ENCODE results near the gene RFX8. TPM values are rescaled to one million over a fixed set of nuclear protein-coding genes. Genes with fewer than 3 reads are reported as not detected.

The RFX8 gene
- total and polyA plus RNA-seq, 2 of the 4 experiments (the other 2 are of a cell fraction) = 2.9 to 5.3 TPM

- no peak overlapping the region for H4K5ac ChIP-seq (ENCODE audit: low read depth, low read length)
- no peak overlapping the region for H4K91ac ChIP-seq (ENCODE audit: insufficient read depth, low read depth, low read length)
- no peak overlapping the region for H3K18ac ChIP-seq (ENCODE audit: low read depth, low read length)
- H3K9me1 ChIP-seq (ENCODE audit: insufficient read depth, low read length) = no peaks in the 10 kb centered on the region
- ChIA-PET CTCF (interaction anchor here (0.6 to 2.5 kb wide), 9 partner anchors 9 to 88 kb away, joined by 3 to 8 read pairs (median 4); partner anchors contain the start of gene RFX8), POLR2A (ENCODE audit: unreplicated experiment) (interaction anchor here (0.7 kb wide), 1 partner anchor 17 kb away, joined by 5 read pairs; no protein-coding TSS in a partner anchor)
- in situ Hi-C loops (cut with MboI; ENCODE audit: low sequenced_read_pairs) (no loop called here), intact Hi-C loops (cut with micrococcal nuclease) (no loop called here), dilution Hi-C loops (cut with HindIII; ENCODE audit: low sequenced_read_pairs, unreplicated experiment) (no loop called here)
- no peak for TF ChIP-seq RAD21 (IDR thresholded peaks at IDR 0.05; ENCODE audit: low read length)
- BruUV-seq (replicated peaks) = no TSS peak
- H4K20me1 ChIP-seq (ENCODE audit: insufficient read depth, low read length) = no peaks in the 10 kb centered on the region
- no peak overlapping the region for H2AK5ac ChIP-seq (ENCODE audit: low read depth, low read length)
- no peak overlapping the region for H2BK15ac ChIP-seq (ENCODE audit: low read depth, low read length)
- ATAC-seq (ENCODE audit: low read depth) (no peak; the same call in 1 of the 2 replicates), DNase-seq (no peak)
- peak overlapping the region; percentile 92 for H2AFZ ChIP-seq (replicated peaks; ENCODE audit: low read length, poor library complexity)
- no peak overlapping the region for H3K9ac ChIP-seq (ENCODE audit: low read depth, low read length)
- peak overlapping the region; percentile 41 for H3K23ac ChIP-seq (ENCODE audit: low read depth, low read length)
- H2BK5ac ChIP-seq (ENCODE audit: low read depth, low read length, poor library complexity, severe bottlenecking) = no peak overlapping the region
- H3K4me1 ChIP-seq (ENCODE audit: control insufficient read depth, insufficient read depth, low read length) = peaks cover 6% of the 10 kb centered on the region; the same call in 1 of the 2 replicates
- H3K4me2 ChIP-seq (ENCODE audit: low read depth, low read length) = peak overlapping the region; percentile 76
- no peak overlapping the region for H3K56ac ChIP-seq (ENCODE audit: extremely low read depth, insufficient read depth, low read length)
- no peak overlapping the region for H2BK20ac ChIP-seq (ENCODE audit: low read depth, low read length)
- WGBS, 2 experiments (ENCODE audit: extremely low coverage in 2 of 2, insufficient read length in 1 of 2) = 1% methylated on average over 20 of the region's 45 CpGs; no CpG with 5 or more reads in 1 of the 2 experiments
- no peak overlapping the region for H3K4ac ChIP-seq (ENCODE audit: low read depth, low read length)
- H3K4me3 ChIP-seq (ENCODE audit: insufficient read depth, low read depth, low read length) = peak overlapping the region; percentile 45
- H4K8ac ChIP-seq (ENCODE audit: low read depth in 2 of 2, low read length in 2 of 2) = no peak overlapping the region
- no peaks in the 10 kb centered on the region for H3K79me1 ChIP-seq (ENCODE audit: low read depth in 1 of 2, low read length in 2 of 2)
- no peak overlapping the region for H3K27ac ChIP-seq (ENCODE audit: insufficient read depth, low read length)
- no peak overlapping the region for H2BK120ac ChIP-seq (ENCODE audit: low read depth, low read length)
- no peaks in the 10 kb centered on the region for H3K9me3 ChIP-seq (ENCODE audit: control insufficient read depth, insufficient read depth, low read length)
- peaks cover 37% of the 10 kb centered on the region for H3K27me3 ChIP-seq (ENCODE audit: control insufficient read depth, insufficient read depth, low read length)
- peak overlapping the region; percentile 18 for H2AK9ac ChIP-seq (replicated peaks; ENCODE audit: low read depth, low read length, poor library complexity)
- no peaks in the 10 kb centered on the region for H3K36me3 ChIP-seq (ENCODE audit: control insufficient read depth, insufficient read depth, low read length)
- no peak overlapping the region for H3K14ac ChIP-seq (replicated peaks; ENCODE audit: low read depth, low read length)
Observed at GRCh38 chr2:101386599-101387150, 88.2 kb downstream of the RFX8 start.

Measured in IMR-90 (cell line).